PC-3 (cell line): ENCODE measurements around the gene SPG7.

Experiments used
- CTCF ChIP-seq: fragments of 300-600 bp; sonication (generic); conservative IDR thresholded peaks from 2 replicates; pipeline ENCODE4 v1.5.1; 2017; ENCODE audit warnings: antibody characterized with exemption, low read depth, mild to moderate bottlenecking, low read length
- EZH2 ChIP-seq: fragments of 300-600 bp; sonication (generic); IDR thresholded peaks from one replicate; pipeline ENCODE4 v1.6.1; 2017; ENCODE audit warnings: antibody characterized with exemption, mild to moderate bottlenecking, low read length; ENCODE audit not compliant: unreplicated experiment
- EZH2phosphoT487 ChIP-seq: fragments of 300-600 bp; sonication (generic); IDR thresholded peaks from 2 replicates; pipeline ENCODE4 v1.6.1; 2018; ENCODE audit warnings: mild to moderate bottlenecking, antibody characterized with exemption, low read length, borderline replicate concordance

DNA sequence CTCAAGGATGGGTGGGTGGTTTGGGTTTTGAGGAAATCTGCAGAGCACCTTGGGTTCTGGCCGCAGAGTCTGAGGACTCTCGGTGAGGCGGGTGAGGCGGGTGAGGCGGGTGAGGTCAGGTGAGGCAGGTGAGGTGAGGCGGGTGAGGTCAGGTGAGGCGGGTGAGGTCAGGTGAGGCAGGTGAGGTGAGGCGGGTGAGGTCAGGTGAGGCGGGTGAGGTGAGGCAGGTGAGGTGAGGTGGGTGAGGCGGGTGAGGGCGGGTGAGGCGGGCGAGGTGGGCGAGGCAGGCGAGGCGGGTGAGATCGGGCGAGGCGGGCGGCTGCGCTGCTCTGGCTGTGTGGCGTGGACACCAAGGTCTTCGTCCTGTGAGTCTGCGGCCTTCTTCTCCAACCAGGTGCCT is 28.2 kb downstream of the SPG7 start:
- TF ChIP-seq CTCF, result no peak
- no peak for TF ChIP-seq EZH2
- no peak for TF ChIP-seq EZH2phosphoT487
